GM23338 (cell line): ENCODE measurements around the gene CELF2. TPM values are rescaled to one million over a fixed set of nuclear protein-coding genes. Genes with fewer than 3 reads are reported as not detected.

Experiments
- ATAC-seq: fragments of 200-7000 bp; cut with Tn5 transposase; 3 replicates; pipeline ENCODE4 v1.9.1; 2020
- DNase-seq: peaks from one replicate; pipeline ENCODE4 v3.0.0-alpha.2; 2015; ENCODE audit warnings: low spot score
- H2AFZ ChIP-seq: fragments of 200-600 bp; sonication (generic); 2 replicates; pipeline ENCODE4 v1.8.0; 2016; ENCODE audit warnings: antibody characterized with exemption, mild to moderate bottlenecking, moderate library complexity
- H3F3A ChIP-seq: fragments of 200-600 bp; sonication (generic); replicated peaks from 2 replicates; pipeline ENCODE4 v1.8.0; 2017; ENCODE audit warnings: antibody characterized with exemption, mixed run types, low read depth
- H3K27ac ChIP-seq: fragments of 200-600 bp; sonication (generic); 2 replicates; pipeline ENCODE4 v1.6.1; 2016; ENCODE audit warnings: low read depth
- H3K27me3 ChIP-seq: fragments of 200-600 bp; sonication (generic); 2 replicates; pipeline ENCODE4 v1.8.0; 2016; ENCODE audit warnings: mild to moderate bottlenecking, mixed run types, moderate library complexity; ENCODE audit not compliant: insufficient read depth
- H3K36me3 ChIP-seq: fragments of 200-600 bp; sonication (generic); 2 replicates; pipeline ENCODE4 v1.8.0; 2016; ENCODE audit warnings: mild to moderate bottlenecking; ENCODE audit not compliant: insufficient read depth
- H3K4me1 ChIP-seq: fragments of 200-600 bp; sonication (generic); 2 replicates; pipeline ENCODE4 v1.8.0; 2016; ENCODE audit warnings: mild to moderate bottlenecking, moderate library complexity; ENCODE audit not compliant: insufficient read depth
- H3K4me2 ChIP-seq: fragments of 200-600 bp; sonication (generic); 2 replicates; pipeline ENCODE4 v1.7.1; 2017; ENCODE audit warnings: mixed run types
- H3K4me3 ChIP-seq: fragments of 200-600 bp; sonication (generic); 2 replicates; pipeline ENCODE4 v1.6.1; 2016; ENCODE audit warnings: mixed run types
- H3K79me2 ChIP-seq: fragments of 200-600 bp; sonication (generic); replicated peaks from 2 replicates; pipeline ENCODE4 v1.8.0; 2017; ENCODE audit warnings: mild to moderate bottlenecking; ENCODE audit not compliant: insufficient read depth
- H3K9me2 ChIP-seq: fragments of 200-600 bp; sonication (generic); 2 replicates; pipeline ENCODE4 v1.8.0; 2017; ENCODE audit not compliant: insufficient read depth
- H4K20me1 ChIP-seq: fragments of 200-600 bp; sonication (generic); replicated peaks from 2 replicates; pipeline ENCODE4 v1.8.0; 2017; ENCODE audit warnings: mild to moderate bottlenecking; ENCODE audit not compliant: insufficient read depth
- H3K27ac Mint-ChIP-seq: 2 replicates; pipeline ENCODE4 v1.8.0; 2020; ENCODE audit warnings: inconsistent platforms, mild to moderate bottlenecking, moderate library complexity, mixed read lengths
- H3K27me3 Mint-ChIP-seq: 3 replicates; pipeline ENCODE4 v1.8.0; 2022; ENCODE audit warnings: low read depth, mild to moderate bottlenecking, moderate library complexity, mixed read lengths, inconsistent platforms; ENCODE audit not compliant: insufficient read depth, poor library complexity
- H3K36me3 Mint-ChIP-seq: 3 replicates; pipeline ENCODE4 v1.8.0; 2021; ENCODE audit warnings: low read depth, mild to moderate bottlenecking, inconsistent platforms, moderate library complexity, mixed read lengths
- H3K4me1 Mint-ChIP-seq: 3 replicates; pipeline ENCODE4 v1.8.0; 2020; ENCODE audit warnings: mild to moderate bottlenecking, inconsistent platforms, mixed read lengths
- H3K4me3 Mint-ChIP-seq: 3 replicates; pipeline ENCODE4 v1.8.0; 2021; ENCODE audit warnings: moderate library complexity, mild to moderate bottlenecking, inconsistent platforms, mixed read lengths
- H3K9me3 Mint-ChIP-seq: 3 replicates; pipeline ENCODE4 v1.8.0; 2020; ENCODE audit warnings: moderate library complexity, mild to moderate bottlenecking, inconsistent platforms, mixed read lengths
- EZH2phosphoT487 ChIP-seq: fragments of 200-600 bp; sonication (generic); IDR thresholded peaks from one replicate; pipeline ENCODE4 v1.8.1; 2018; ENCODE audit warnings: antibody characterized with exemption; ENCODE audit not compliant: unreplicated experiment
- JUNB ChIP-seq: IDR thresholded peaks from one replicate; pipeline ENCODE4 v1.6.1; 2016; ENCODE audit warnings: antibody characterized with exemption; ENCODE audit not compliant: unreplicated experiment
- NANOG ChIP-seq: IDR thresholded peaks from 2 replicates; pipeline ENCODE4 v1.6.1; 2016; ENCODE audit warnings: antibody characterized with exemption, borderline replicate concordance
- POLR2AphosphoS5 ChIP-seq: IDR thresholded peaks from 2 replicates; pipeline ENCODE4 v1.6.1; 2016; ENCODE audit warnings: antibody characterized with exemption, low read depth
- STAT1 ChIP-seq: IDR thresholded peaks from one replicate; pipeline ENCODE4 v1.6.1; 2016; ENCODE audit warnings: antibody characterized with exemption; ENCODE audit not compliant: unreplicated experiment
- polyA plus RNA-seq: library from polyadenylated mRNA; unstranded; fragments of >200 nt; fragmentation: Nextera tagmentation; extraction: Ambion mirVana; gene quantifications from 2 replicates; pipeline ENCODE4 v1.2.1, GENCODE V29; 2016
- total RNA-seq: library from RNA; depleted of rRNA; stranded (reverse); fragments of >200 nt; shearing (Covaris generic); gene quantifications from 2 replicates; pipeline ENCODE4 v1.2.3, GENCODE V29; 2014
- TF ChIP-seq, protein P1 (sequence below): fragments of 250-450 bp; sonication (Bioruptor Pico); IDR thresholded peaks from 2 replicates; pipeline ENCODE4 v1.5.0; 2020; ENCODE audit warnings: mild to moderate bottlenecking, moderate library complexity
- TF ChIP-seq, protein P2 (sequence below): IDR thresholded peaks from one replicate; pipeline ENCODE4 v1.6.1; 2018; ENCODE audit warnings: antibody characterized with exemption; ENCODE audit not compliant: unreplicated experiment

Gene CELF2
- total and polyA plus RNA-seq, 2 experiments from 2014 or later = 18.1 to 22.5 TPM

GRCh38 chr10:11272915-11273389 is 255.3 kb downstream of the CELF2 start:
- Mint-ChIP-seq H3K4me1 (peaks cover 15% of the 10 kb centered on the region), H3K27ac (no peak overlapping the region), H3K9me3 (no peaks in the 10 kb centered on the region), H3K4me3 (no peak overlapping the region), H3K27me3 (no peaks in the 10 kb centered on the region), H3K36me3 (no peaks in the 10 kb centered on the region)
- no peak overlapping the region for H3K4me2 ChIP-seq
- H3F3A ChIP-seq = no peaks in the 10 kb centered on the region
- no peak overlapping the region for H3K4me3 ChIP-seq
- H4K20me1 ChIP-seq = no peaks in the 10 kb centered on the region
- no peaks in the 10 kb centered on the region for H3K27me3 ChIP-seq
- H2AFZ ChIP-seq = no peak overlapping the region
- TF ChIP-seq STAT1 (no peak), JUNB (no peak), EZH2phosphoT487 (no peak), NANOG (no peak)
- TF ChIP-seq, protein P1, sequence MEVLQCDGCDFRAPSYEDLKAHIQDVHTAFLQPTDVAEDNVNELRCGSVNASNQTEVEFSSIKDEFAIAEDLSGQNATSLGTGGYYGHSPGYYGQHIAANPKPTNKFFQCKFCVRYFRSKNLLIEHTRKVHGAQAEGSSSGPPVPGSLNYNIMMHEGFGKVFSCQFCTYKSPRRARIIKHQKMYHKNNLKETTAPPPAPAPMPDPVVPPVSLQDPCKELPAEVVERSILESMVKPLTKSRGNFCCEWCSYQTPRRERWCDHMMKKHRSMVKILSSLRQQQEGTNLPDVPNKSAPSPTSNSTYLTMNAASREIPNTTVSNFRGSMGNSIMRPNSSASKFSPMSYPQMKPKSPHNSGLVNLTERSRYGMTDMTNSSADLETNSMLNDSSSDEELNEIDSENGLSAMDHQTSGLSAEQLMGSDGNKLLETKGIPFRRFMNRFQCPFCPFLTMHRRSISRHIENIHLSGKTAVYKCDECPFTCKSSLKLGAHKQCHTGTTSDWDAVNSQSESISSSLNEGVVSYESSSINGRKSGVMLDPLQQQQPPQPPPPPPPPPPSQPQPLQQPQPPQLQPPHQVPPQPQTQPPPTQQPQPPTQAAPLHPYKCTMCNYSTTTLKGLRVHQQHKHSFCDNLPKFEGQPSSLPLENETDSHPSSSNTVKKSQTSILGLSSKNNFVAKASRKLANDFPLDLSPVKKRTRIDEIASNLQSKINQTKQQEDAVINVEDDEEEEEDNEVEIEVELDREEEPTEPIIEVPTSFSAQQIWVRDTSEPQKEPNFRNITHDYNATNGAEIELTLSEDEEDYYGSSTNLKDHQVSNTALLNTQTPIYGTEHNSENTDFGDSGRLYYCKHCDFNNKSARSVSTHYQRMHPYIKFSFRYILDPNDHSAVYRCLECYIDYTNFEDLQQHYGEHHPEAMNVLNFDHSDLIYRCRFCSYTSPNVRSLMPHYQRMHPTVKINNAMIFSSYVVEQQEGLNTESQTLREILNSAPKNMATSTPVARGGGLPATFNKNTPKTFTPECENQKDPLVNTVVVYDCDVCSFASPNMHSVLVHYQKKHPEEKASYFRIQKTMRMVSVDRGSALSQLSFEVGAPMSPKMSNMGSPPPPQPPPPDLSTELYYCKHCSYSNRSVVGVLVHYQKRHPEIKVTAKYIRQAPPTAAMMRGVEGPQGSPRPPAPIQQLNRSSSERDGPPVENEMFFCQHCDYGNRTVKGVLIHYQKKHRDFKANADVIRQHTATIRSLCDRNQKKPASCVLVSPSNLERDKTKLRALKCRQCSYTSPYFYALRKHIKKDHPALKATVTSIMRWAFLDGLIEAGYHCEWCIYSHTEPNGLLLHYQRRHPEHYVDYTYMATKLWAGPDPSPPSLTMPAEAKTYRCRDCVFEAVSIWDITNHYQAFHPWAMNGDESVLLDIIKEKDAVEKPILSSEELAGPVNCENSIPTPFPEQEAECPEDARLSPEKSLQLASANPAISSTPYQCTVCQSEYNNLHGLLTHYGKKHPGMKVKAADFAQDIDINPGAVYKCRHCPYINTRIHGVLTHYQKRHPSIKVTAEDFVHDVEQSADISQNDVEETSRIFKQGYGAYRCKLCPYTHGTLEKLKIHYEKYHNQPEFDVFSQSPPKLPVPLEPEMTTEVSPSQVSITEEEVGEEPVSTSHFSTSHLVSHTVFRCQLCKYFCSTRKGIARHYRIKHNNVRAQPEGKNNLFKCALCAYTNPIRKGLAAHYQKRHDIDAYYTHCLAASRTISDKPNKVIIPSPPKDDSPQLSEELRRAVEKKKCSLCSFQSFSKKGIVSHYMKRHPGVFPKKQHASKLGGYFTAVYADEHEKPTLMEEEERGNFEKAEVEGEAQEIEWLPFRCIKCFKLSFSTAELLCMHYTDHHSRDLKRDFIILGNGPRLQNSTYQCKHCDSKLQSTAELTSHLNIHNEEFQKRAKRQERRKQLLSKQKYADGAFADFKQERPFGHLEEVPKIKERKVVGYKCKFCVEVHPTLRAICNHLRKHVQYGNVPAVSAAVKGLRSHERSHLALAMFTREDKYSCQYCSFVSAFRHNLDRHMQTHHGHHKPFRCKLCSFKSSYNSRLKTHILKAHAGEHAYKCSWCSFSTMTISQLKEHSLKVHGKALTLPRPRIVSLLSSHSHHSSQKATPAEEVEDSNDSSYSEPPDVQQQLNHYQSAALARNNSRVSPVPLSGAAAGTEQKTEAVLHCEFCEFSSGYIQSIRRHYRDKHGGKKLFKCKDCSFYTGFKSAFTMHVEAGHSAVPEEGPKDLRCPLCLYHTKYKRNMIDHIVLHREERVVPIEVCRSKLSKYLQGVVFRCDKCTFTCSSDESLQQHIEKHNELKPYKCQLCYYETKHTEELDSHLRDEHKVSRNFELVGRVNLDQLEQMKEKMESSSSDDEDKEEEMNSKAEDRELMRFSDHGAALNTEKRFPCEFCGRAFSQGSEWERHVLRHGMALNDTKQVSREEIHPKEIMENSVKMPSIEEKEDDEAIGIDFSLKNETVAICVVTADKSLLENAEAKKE (CRISPR knock-in tag) = no peak
- H3K9me2 ChIP-seq = no peaks in the 10 kb centered on the region
- H3K27ac ChIP-seq = no peak overlapping the region
- no peak for ATAC-seq
- H3K36me3 ChIP-seq = no peaks in the 10 kb centered on the region
- no peaks in the 10 kb centered on the region for H3K79me2 ChIP-seq
- no peak for DNase-seq
- peaks cover 12% of the 10 kb centered on the region for H3K4me1 ChIP-seq

DNA sequence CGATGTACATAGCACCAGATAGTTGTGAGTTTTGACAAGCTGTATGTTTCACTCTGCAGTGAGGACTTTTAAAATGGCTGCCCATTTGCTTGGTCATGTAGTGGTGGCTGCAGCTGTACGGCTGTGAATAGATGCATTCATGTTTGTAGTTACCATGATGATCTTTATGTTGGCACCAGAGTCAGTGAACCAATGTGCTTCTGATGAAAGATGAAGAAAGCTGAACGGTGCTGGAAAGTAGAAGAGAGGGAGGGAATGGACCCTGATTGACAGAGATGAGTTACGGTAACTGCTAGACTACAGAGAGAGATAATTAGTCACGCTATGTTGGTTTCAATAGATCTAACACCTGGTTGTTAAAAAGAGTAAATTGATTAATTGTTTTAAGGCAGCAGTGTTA is 256.8 kb downstream of the CELF2 start:
- peaks cover 3% of the 10 kb centered on the region; the same call in 1 of the 3 replicates for H3K36me3 Mint-ChIP-seq
- no peak overlapping the region for H3K27ac Mint-ChIP-seq
- TF ChIP-seq POLR2AphosphoS5 = no peak
- TF ChIP-seq, protein P2, sequence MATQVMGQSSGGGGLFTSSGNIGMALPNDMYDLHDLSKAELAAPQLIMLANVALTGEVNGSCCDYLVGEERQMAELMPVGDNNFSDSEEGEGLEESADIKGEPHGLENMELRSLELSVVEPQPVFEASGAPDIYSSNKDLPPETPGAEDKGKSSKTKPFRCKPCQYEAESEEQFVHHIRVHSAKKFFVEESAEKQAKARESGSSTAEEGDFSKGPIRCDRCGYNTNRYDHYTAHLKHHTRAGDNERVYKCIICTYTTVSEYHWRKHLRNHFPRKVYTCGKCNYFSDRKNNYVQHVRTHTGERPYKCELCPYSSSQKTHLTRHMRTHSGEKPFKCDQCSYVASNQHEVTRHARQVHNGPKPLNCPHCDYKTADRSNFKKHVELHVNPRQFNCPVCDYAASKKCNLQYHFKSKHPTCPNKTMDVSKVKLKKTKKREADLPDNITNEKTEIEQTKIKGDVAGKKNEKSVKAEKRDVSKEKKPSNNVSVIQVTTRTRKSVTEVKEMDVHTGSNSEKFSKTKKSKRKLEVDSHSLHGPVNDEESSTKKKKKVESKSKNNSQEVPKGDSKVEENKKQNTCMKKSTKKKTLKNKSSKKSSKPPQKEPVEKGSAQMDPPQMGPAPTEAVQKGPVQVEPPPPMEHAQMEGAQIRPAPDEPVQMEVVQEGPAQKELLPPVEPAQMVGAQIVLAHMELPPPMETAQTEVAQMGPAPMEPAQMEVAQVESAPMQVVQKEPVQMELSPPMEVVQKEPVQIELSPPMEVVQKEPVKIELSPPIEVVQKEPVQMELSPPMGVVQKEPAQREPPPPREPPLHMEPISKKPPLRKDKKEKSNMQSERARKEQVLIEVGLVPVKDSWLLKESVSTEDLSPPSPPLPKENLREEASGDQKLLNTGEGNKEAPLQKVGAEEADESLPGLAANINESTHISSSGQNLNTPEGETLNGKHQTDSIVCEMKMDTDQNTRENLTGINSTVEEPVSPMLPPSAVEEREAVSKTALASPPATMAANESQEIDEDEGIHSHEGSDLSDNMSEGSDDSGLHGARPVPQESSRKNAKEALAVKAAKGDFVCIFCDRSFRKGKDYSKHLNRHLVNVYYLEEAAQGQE = no peak

More for the DNA sequence above, 256.8 kb downstream of the CELF2 start:
- ATAC-seq (no peak), DNase-seq (no peak)
- Histone ChIP-seq H3K27me3 (no peaks in the 10 kb centered on the region), H3K4me3 (no peak overlapping the region), H3K36me3 (no peaks in the 10 kb centered on the region), H3F3A (no peaks in the 10 kb centered on the region), H3K79me2 (no peaks in the 10 kb centered on the region), H3K4me2 (no peak overlapping the region), H3K27ac (no peak overlapping the region), H2AFZ (no peak overlapping the region), H3K9me2 (no peaks in the 10 kb centered on the region), H4K20me1 (no peaks in the 10 kb centered on the region), H3K4me1 (peaks cover 8% of the 10 kb centered on the region)
- no peaks in the 10 kb centered on the region for H3K27me3 Mint-ChIP-seq
- peaks cover 18% of the 10 kb centered on the region for H3K4me1 Mint-ChIP-seq
- H3K9me3 Mint-ChIP-seq = no peaks in the 10 kb centered on the region
- H3K4me3 Mint-ChIP-seq = no peak overlapping the region
